Psoas muscle (tissue), 8 donors: ENCODE measurements around the gene RBP5. TPM values are rescaled to one million over a fixed set of nuclear protein-coding genes. Genes with fewer than 3 reads are reported as not detected.

Experiments used
- ATAC-seq, 4 donors: fragments of 200-7000 bp; cut with Tn5 transposase; one replicate each; pipeline ENCODE4 v1.9.1; 2020; ENCODE audit warnings: moderate library complexity in 3 of 4, mild to moderate bottlenecking in 2 of 4
- DNase-seq, 2 donors: peaks; one replicate each; pipeline ENCODE4 v3.0.0-alpha.2; 2020
- H3K27ac ChIP-seq: fragments of 200-600 bp; one replicate; pipeline ENCODE4 v1.8.0; 2022
- H3K27me3 ChIP-seq, 3 donors: fragments of 200-600 bp in 1 of 3; one replicate each; pipeline versions ENCODE4 v1.6.1 to v1.8.0; 2013 to 2022; ENCODE audit warnings: low read length in 2 of 3, mild to moderate bottlenecking in 2 of 3, moderate library complexity in 1 of 3; ENCODE audit not compliant: insufficient read depth in 3 of 3
- H3K36me3 ChIP-seq, 2 donors: fragments of 200-600 bp in 1 of 2; one replicate each; pipeline versions ENCODE4 v1.6.1 to v1.8.0; 2013 to 2022; ENCODE audit warnings: low read depth in 1 of 2, mild to moderate bottlenecking in 1 of 2, moderate library complexity in 1 of 2; ENCODE audit not compliant: insufficient read depth in 1 of 2
- H3K4me1 ChIP-seq: fragments of 200-600 bp; one replicate; pipeline ENCODE4 v1.8.0; 2022
- H3K4me3 ChIP-seq: fragments of 200-600 bp; one replicate; pipeline ENCODE4 v1.8.0; 2022; ENCODE audit warnings: mild to moderate bottlenecking
- H3K9me3 ChIP-seq: fragments of 200-600 bp; one replicate; pipeline ENCODE4 v1.8.0; 2022
- CTCF ChIP-seq: fragments of 200-600 bp; IDR thresholded peaks from one replicate; pipeline ENCODE4 v1.8.0; 2022; ENCODE audit warnings: antibody characterized with exemption
- WGBS, 3 donors: extraction: QIAGEN DNeasy Blood & Tissue Kit; methylation state at CpG; one replicate each; pipeline versions ENCODE4 v1.1.6 to v1.1.7; 2013; 5-methylcytosine and 5-hydroxymethylcytosine counted together
- intact Hi-C, 2 donors: fragments of 100-400 bp; cut with DNase I; formaldehyde crosslinking; loops; one replicate each; pipeline versions ENCODE4 v1.11.0 to v1.14.2; 2022
- polyA plus RNA-seq, 3 donors: library from polyadenylated mRNA; stranded (reverse); fragments of 200-250 nt; gene quantifications; one replicate each; pipeline ENCODE4 v1.2.3, GENCODE V29; 2013
- total RNA-seq, 4 donors: library from RNA; stranded (reverse); fragmentation: NEBNext Ultra II Directional in 2 of 4; extraction: Animal tissue kit (Norgen Biotek cat#: 25700) in 2 of 4; gene quantifications; one replicate each; pipeline versions ENCODE4 v1.2.1 to v1.2.4, GENCODE V29; 2021 to 2023
- donor health status: healthy with polysubstance abuse.
- donor health status: DM: no; HTN: no; CAD: no; lungs with moderate emphysema.
- donor health status: Bipolar disorder and iron deficiency.
- donor health status: healthy.
- donor health status: DM: yes; HTN: yes; CAD: no.
- donor health status: DM: no; HTN: no; CAD: no.
- donor health status: DM: no; HTN: no; CAD: no.
- donor health status: DM: yes; HTN: yes; CAD: no.

The RBP5 gene
- total and polyA plus RNA-seq, 7 donors = 0.18 to 1.4 (median 0.61) TPM; not detected in 2

DNA sequence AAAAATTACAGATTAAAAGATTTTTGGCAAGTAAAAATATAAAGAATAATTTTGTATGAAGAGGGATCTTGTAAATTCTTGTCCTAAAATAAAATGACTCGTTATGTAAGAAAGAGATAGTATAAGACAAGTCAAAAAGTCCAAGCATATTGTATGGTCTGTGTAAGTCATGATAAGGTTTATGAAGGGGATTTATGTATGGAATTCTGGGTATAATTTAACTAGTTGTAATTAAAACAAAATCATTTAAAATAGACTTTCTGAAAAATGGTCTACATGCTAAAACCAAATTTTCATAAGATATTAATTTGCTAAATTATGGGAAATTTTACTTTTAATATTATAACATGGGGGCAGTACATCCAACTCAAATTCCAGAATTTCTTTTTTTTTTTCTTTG is 43.2 kb upstream of the RBP5 start:
- H3K4me1 ChIP-seq = no peaks in the 10 kb centered on the region
- no peaks in the 10 kb centered on the region for H3K9me3 ChIP-seq
- no peak for DNase-seq
- intact Hi-C loops = no loop called here
- no peak for TF ChIP-seq CTCF
- no peaks in the 10 kb centered on the region for H3K36me3 ChIP-seq
- H3K27me3 ChIP-seq = peaks cover 0 to 22% (median 3%) of the 10 kb centered on the region in 3 donors
- 34 to 68% (median 60%) methylated on average over 1 of the region's 1 CpG for WGBS, 3 donors
- ATAC-seq = no peak
- no peak overlapping the region for H3K4me3 ChIP-seq
- H3K27ac ChIP-seq = no peak overlapping the region

DNA sequence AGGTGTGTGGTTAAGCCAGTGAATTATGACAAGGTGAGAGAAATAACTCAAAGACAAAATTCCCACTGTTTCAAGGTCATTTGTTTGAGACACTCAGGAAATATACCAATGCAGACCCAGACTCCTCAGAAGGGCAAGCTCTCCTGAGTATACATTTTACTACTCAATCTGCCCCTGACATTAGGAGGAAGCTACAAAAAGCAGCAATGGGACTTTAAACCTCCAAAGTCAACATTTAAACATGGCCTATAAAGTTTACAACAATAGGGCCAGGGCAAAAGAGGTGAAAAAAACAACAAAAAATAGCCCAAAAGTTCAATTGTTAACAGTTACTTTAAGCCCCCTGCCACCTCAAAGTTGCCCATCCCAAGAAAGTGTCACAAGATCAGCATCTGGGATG is 41.3 kb upstream of the RBP5 start:
- ATAC-seq (no peak), DNase-seq (no peak)
- Histone ChIP-seq H3K36me3 (no peaks in the 10 kb centered on the region), H3K9me3 (no peaks in the 10 kb centered on the region), H3K4me1 (no peaks in the 10 kb centered on the region), H3K4me3 (no peak overlapping the region), H3K27ac (no peak overlapping the region), H3K27me3 (peaks cover 0 to 14% (median 3%) of the 10 kb centered on the region in 3 donors)
- intact Hi-C loops = no loop called here
- TF ChIP-seq CTCF = no peak

DNA sequence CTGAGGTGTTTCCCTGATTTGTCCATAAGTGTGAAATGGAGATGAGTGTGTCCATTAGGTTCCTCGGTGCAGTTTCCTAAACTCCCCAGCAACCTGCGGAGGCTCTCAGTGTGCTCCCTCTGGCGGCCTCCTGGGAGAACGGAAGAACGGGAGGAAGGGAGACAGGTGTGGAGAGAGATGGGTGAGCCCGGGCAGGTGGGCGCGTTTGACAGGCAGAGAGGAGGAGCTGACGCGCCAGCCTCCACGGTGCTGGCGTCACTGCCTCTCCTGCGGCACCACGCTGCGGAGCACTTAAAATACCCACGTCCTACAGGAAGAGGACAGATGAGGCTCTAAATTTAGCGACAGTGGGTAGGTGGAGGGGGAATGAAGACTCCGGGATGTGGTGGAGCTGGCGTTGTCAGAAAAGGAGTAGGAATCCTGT is 34.0 kb upstream of the RBP5 start:
- peak; percentile 39 to 75 (median 70) for ATAC-seq

DNA sequence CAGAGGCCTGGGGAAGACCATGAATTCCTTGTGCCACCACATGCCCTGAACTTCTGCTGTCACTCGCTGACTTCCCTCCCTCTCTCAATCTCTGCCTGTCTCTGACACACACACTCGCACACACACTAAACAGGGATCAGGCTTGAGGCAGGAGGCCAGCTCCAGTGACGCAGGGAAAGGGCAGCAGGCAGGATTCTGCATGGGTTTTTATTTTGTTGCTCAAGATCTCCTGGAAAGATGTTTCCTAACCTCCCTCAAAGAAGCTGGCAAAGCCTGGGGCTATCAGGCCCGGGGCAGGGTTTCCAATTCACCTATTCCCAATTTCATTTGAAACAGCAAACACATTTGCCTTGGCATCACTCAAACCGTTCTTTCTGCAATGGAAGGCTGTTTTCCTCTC is 33.1 kb upstream of the RBP5 start:
- Histone ChIP-seq H3K27ac (no peak overlapping the region), H3K4me1 (no peaks in the 10 kb centered on the region), H3K9me3 (no peaks in the 10 kb centered on the region), H3K36me3 (no peaks in the 10 kb centered on the region), H3K27me3 (peaks cover 0 to 24% (median 0%) of the 10 kb centered on the region in 3 donors), H3K4me3 (no peak overlapping the region)
- DNase-seq (no peak), ATAC-seq (peak in 2 of 4 donors; percentile 15 to 16)
- intact Hi-C loops = no loop called here
- WGBS, 3 donors = 82 to 86% (median 84%) methylated on average over 5 of the region's 5 CpGs
- no peak for TF ChIP-seq CTCF

More for the DNA sequence above, 34.0 kb upstream of the RBP5 start:
- no peaks in the 10 kb centered on the region for H3K36me3 ChIP-seq
- no peak overlapping the region for H3K27ac ChIP-seq
- intact Hi-C loops = no loop called here
- H3K4me3 ChIP-seq = no peak overlapping the region
- no peaks in the 10 kb centered on the region for H3K9me3 ChIP-seq
- H3K27me3 ChIP-seq = peaks cover 0 to 24% (median 0%) of the 10 kb centered on the region in 3 donors
- WGBS, 3 donors = 6 to 7% (median 6%) methylated on average over 19 of the region's 19 CpGs
- peak; percentile 42 for TF ChIP-seq CTCF
- DNase-seq = no peak
- no peaks in the 10 kb centered on the region for H3K4me1 ChIP-seq

GRCh38 chr12:7161327-7161726 is 32.6 kb upstream of the RBP5 start:
- DNase-seq = no peak
- TF ChIP-seq CTCF = no peak

More at GRCh38 chr12:7161327-7161726, 32.6 kb upstream of the RBP5 start:
- Histone ChIP-seq H3K9me3 (no peaks in the 10 kb centered on the region), H3K36me3 (no peaks in the 10 kb centered on the region), H3K4me1 (no peaks in the 10 kb centered on the region), H3K27ac (no peak overlapping the region), H3K4me3 (no peak overlapping the region), H3K27me3 (peaks cover 0 to 24% (median 0%) of the 10 kb centered on the region in 3 donors)
- intact Hi-C loops = no loop called here
- 81 to 94% (median 90%) methylated on average over 4 of the region's 4 CpGs for WGBS, 3 donors
- ATAC-seq = no peak
